Left ventricle myocardium inferior (tissue), 1 donor: ENCODE data around the gene CD99L2. TPM values are rescaled to one million over a fixed set of nuclear protein-coding genes. Genes with fewer than 3 reads are reported as not detected.

Experiments used
- DNase-seq: peaks from one replicate; pipeline ENCODE4 v3.0.0-alpha.2; 2020
- H3K27ac ChIP-seq: fragments of 200-600 bp; replicated peaks from 2 replicates; pipeline ENCODE4 v1.8.0; 2021
- H3K27me3 ChIP-seq: fragments of 200-600 bp; 2 replicates; pipeline ENCODE4 v1.8.0; 2021; ENCODE audit warnings: low read depth
- H3K36me3 ChIP-seq: fragments of 200-600 bp; 2 replicates; pipeline ENCODE4 v1.8.0; 2021
- H3K4me1 ChIP-seq: fragments of 200-600 bp; 2 replicates; pipeline ENCODE4 v1.8.0; 2021
- H3K4me3 ChIP-seq: fragments of 200-600 bp; 2 replicates; pipeline ENCODE4 v1.8.0; 2021; ENCODE audit warnings: mild to moderate bottlenecking, moderate library complexity
- H3K9me3 ChIP-seq: fragments of 200-600 bp; replicated peaks from 2 replicates; pipeline ENCODE4 v1.8.0; 2021
- intact Hi-C: fragments of 100-400 bp; cut with micrococcal nuclease; formaldehyde crosslinking; loops from one replicate; pipeline ENCODE4 v1.11.0; 2022
- total RNA-seq: library from RNA; stranded (reverse); fragmentation: NEBNext Ultra II Directional; extraction: Animal tissue kit (Norgen Biotek cat#: 25700); gene quantifications from one replicate; pipeline ENCODE4 v1.2.1, GENCODE V29; 2021
- TF ChIP-seq, protein P1 (sequence below): fragments of 200-600 bp; IDR thresholded peaks from 2 replicates; pipeline ENCODE4 v1.8.0; 2021; ENCODE audit warnings: antibody characterized with exemption, mild to moderate bottlenecking, borderline replicate concordance
- donor health status: DM: no; HTN: yes; CAD: no; lungs with severe emphysema.

CD99L2 gene
- total RNA-seq, 1 donor from 2014 or later: 68.1 TPM

DNA sequence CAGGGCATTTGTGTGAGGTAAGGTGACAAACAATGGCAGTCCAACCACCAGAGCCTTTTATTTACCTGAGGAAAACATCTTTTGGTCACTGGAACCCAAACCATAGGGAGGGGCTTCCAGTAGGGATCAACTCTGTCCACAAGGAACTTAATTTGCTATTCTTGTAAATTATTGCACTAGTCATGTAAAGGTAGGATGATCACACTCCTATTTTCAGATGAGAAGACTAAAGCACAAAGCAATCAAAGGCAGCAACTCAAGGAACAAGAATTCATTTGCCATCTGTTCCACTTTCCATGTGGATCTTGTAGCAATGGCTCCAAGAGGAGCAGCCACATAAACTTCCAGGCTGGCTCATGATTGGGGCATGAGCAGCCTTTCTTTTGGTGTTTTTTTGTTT, 35.3 kb downstream of the CD99L2 start:
- H3K27me3 ChIP-seq: no peaks in the 10 kb centered on the region
- peaks cover 2% of the 10 kb centered on the region for H3K9me3 ChIP-seq

DNA sequence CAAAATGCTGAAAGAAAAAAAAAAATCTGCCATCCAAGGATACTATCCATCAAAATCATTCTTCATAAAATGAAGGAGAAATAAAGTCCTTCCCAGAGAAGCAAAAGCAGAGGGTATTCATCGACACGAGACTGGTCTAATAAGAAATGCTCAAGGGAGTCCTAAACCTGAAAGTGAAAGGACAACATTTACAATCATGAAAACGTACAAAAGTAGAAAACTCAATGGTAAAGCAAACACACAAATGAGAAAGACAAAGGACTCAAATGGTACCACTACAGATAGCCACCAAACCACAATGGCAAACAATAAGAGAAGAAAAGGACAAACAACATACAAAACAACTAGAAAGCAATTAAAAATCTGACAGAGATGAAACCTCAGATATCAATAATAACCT, 41.0 kb downstream of the CD99L2 start:
- DNase-seq: no peak
- Histone ChIP-seq H3K9me3 (peaks cover 23% of the 10 kb centered on the region), H3K4me3 (no peak overlapping the region), H3K36me3 (no peaks in the 10 kb centered on the region), H3K27ac (no peak overlapping the region), H3K4me1 (no peaks in the 10 kb centered on the region), H3K27me3 (no peaks in the 10 kb centered on the region)
- intact Hi-C loops: no loop called here
- TF ChIP-seq, protein P1, sequence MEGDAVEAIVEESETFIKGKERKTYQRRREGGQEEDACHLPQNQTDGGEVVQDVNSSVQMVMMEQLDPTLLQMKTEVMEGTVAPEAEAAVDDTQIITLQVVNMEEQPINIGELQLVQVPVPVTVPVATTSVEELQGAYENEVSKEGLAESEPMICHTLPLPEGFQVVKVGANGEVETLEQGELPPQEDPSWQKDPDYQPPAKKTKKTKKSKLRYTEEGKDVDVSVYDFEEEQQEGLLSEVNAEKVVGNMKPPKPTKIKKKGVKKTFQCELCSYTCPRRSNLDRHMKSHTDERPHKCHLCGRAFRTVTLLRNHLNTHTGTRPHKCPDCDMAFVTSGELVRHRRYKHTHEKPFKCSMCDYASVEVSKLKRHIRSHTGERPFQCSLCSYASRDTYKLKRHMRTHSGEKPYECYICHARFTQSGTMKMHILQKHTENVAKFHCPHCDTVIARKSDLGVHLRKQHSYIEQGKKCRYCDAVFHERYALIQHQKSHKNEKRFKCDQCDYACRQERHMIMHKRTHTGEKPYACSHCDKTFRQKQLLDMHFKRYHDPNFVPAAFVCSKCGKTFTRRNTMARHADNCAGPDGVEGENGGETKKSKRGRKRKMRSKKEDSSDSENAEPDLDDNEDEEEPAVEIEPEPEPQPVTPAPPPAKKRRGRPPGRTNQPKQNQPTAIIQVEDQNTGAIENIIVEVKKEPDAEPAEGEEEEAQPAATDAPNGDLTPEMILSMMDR: no peak

More for the DNA sequence above, 35.3 kb downstream of the CD99L2 start:
- intact Hi-C loops: no loop called here
- no peak for DNase-seq
- Histone ChIP-seq H3K27ac (no peak overlapping the region), H3K36me3 (no peaks in the 10 kb centered on the region), H3K4me1 (peaks cover 2% of the 10 kb centered on the region), H3K4me3 (no peak overlapping the region)
- TF ChIP-seq, protein P1: no peak

- H3K27ac ChIP-seq: no peak overlapping the region
- intact Hi-C loops: no loop called here
Observed at GRCh38 chrX:150856785-150857184, 41.7 kb downstream of the CD99L2 start.

DNA sequence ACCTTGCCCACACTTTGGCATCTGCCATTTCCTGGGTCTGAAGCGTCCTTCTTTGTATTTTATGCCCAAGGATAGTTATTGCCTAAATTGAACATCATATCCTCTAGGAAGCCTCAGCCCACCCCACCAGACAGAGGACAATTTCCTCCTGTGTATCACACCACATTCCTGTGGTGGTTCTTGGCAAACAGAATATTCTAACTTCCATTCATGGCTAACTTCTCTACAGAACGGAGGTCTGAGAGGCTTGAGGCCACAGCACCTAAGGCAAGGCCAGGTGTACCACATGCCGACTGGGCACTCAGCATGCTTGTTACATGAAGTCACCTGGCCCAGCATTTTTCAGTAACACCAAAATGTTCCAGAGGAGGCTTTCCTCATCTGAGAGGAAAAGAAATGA, 42.4 kb downstream of the CD99L2 start:
- H3K4me1 ChIP-seq: no peaks in the 10 kb centered on the region
- no peaks in the 10 kb centered on the region for H3K36me3 ChIP-seq
- H3K9me3 ChIP-seq: peaks cover 23% of the 10 kb centered on the region
- H3K27ac ChIP-seq: no peak overlapping the region
- TF ChIP-seq, protein P1: no peak
- no peaks in the 10 kb centered on the region for H3K27me3 ChIP-seq
- no peak overlapping the region for H3K4me3 ChIP-seq
- no peak for DNase-seq
- intact Hi-C loops: no loop called here

More at GRCh38 chrX:150856785-150857184, 41.7 kb downstream of the CD99L2 start:
- Histone ChIP-seq H3K4me3 (no peak overlapping the region), H3K36me3 (no peaks in the 10 kb centered on the region), H3K4me1 (no peaks in the 10 kb centered on the region), H3K9me3 (peaks cover 23% of the 10 kb centered on the region), H3K27me3 (no peaks in the 10 kb centered on the region)
- TF ChIP-seq, protein P1: no peak
- DNase-seq: no peak

DNA sequence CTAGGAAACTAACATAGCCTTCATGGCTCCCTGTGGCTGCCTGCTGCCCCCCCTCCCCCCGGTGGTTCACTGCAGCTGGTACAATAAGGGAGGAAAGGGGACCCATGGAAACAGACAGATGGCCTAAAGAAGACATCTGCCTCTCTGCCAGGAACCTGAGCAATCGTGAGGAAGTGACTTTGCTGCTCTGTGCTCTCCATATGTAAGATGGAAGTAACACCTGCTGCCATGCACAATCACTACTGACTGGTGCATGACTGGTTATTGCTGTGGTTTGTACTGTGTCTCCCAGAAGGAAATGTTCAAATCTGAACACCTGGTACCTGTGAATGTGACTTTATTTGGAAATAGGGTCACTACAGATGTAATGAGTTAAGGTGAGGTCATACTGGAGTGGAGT, 43.6 kb downstream of the CD99L2 start:
- Histone ChIP-seq H3K36me3 (no peaks in the 10 kb centered on the region), H3K4me1 (no peaks in the 10 kb centered on the region), H3K27me3 (no peaks in the 10 kb centered on the region), H3K9me3 (peaks cover 23% of the 10 kb centered on the region), H3K27ac (no peak overlapping the region), H3K4me3 (no peak overlapping the region)
- DNase-seq: no peak
- TF ChIP-seq, protein P1: no peak
- intact Hi-C loops: no loop called here
